Ovary (tissue), 3 donors: ENCODE results near the gene FRMD1.
"Not testable (repeated sequence)": the region's sequence is repeated elsewhere in the genome, so short reads cannot be mapped to it uniquely, and the experiment has no call there.

Source experiments
- CTCF ChIP-seq, 3 donors: fragments of 450-650 bp in 2 of 3; fragments of 200-600 bp in 1 of 3; IDR thresholded peaks; one replicate each; pipeline versions ENCODE4 v1.5.1 to v1.8.0; 2016 to 2022; ENCODE audit warnings: antibody characterized with exemption in 3 of 3, mild to moderate bottlenecking in 1 of 3
- POLR2A ChIP-seq: fragments of 450-650 bp; IDR thresholded peaks from one replicate; pipeline ENCODE4 v1.6.1; 2017; ENCODE audit warnings: antibody characterized with exemption, mild to moderate bottlenecking, moderate library complexity
- donor health status: DM: no; HTN: no; CAD: no.

- not testable (repeated sequence) for TF ChIP-seq CTCF (IDR thresholded peaks at IDR 0.05); POLR2A
Measured at GRCh38 chr6:168077401-168077800, 1.6 kb downstream of the FRMD1 start.
